Right lobe of liver (tissue), 6 donors: ENCODE results near the gene LPAR2. TPM values are rescaled to one million over a fixed set of nuclear protein-coding genes. Genes with fewer than 3 reads are reported as not detected.

Experiments
- ATAC-seq, 4 donors: fragments of 200-7000 bp; cut with Tn5 transposase; one replicate each; pipeline ENCODE4 v1.9.1; 2020; ENCODE audit warnings: mild to moderate bottlenecking in 4 of 4, moderate library complexity in 4 of 4
- DNase-seq, 3 donors: peaks; one replicate each; pipeline ENCODE4 v3.0.0-alpha.2; 2020
- H3K27ac ChIP-seq, 3 donors: fragments of 200-600 bp; one replicate each; pipeline ENCODE4 v1.8.0; 2022
- H3K27me3 ChIP-seq, 2 donors: fragments of 200-600 bp; one replicate each; pipeline ENCODE4 v1.8.0; 2022
- H3K36me3 ChIP-seq, 4 donors: fragments of 200-600 bp; sonication (generic) in 1 of 4; one replicate each; pipeline versions ENCODE4 v1.5.1 to v1.8.0; 2017 to 2022; ENCODE audit warnings: control low read depth in 1 of 4
- H3K4me1 ChIP-seq, 4 donors: fragments of 200-600 bp; sonication (generic) in 1 of 4; one replicate each; pipeline versions ENCODE4 v1.5.1 to v1.8.0; 2017 to 2022; ENCODE audit warnings: control low read depth in 1 of 4
- H3K4me3 ChIP-seq, 3 donors: fragments of 200-600 bp; one replicate each; pipeline ENCODE4 v1.8.0; 2022
- H3K9me3 ChIP-seq, 4 donors: fragments of 200-600 bp; sonication (generic) in 1 of 4; one replicate each; pipeline versions ENCODE4 v1.5.1 to v1.8.0; 2017 to 2022; ENCODE audit warnings: control low read depth in 1 of 4
- CTCF ChIP-seq, 4 donors: fragments of 200-600 bp in 3 of 4; fragments of 450-650 bp in 1 of 4; IDR thresholded peaks; one replicate each; pipeline versions ENCODE4 v1.5.1 to v1.8.0; 2016 to 2022; ENCODE audit warnings: antibody characterized with exemption in 4 of 4, mild to moderate bottlenecking in 2 of 4
- POLR2A ChIP-seq: fragments of 450-650 bp; IDR thresholded peaks from one replicate; pipeline ENCODE4 v1.6.1; 2017; ENCODE audit warnings: antibody characterized with exemption, mild to moderate bottlenecking
- WGBS: methylation state at CpG from one replicate; pipeline ENCODE4 v1.1.6; 2018; ENCODE audit warnings: low coverage, low lambda C conversion rate; ENCODE audit not compliant: insufficient coverage; ENCODE audit errors: missing lambda C conversion rate; 5-methylcytosine and 5-hydroxymethylcytosine counted together
- intact Hi-C, 2 donors: fragments of 100-400 bp; cut with DNase I; formaldehyde crosslinking; loops; one replicate each; pipeline versions ENCODE4 v1.11.2 to v1.14.1; 2022
- total RNA-seq, 6 experiments: library from RNA; depleted of rRNA in 2 of 6; stranded (reverse); fragments of >200 nt in 2 of 6; fragmentation: NEBNext Ultra II Directional in 3 of 6; extraction: Animal tissue kit (Norgen Biotek cat#: 25700) in 3 of 6; gene quantifications; one replicate each; pipeline versions ENCODE4 v1.1.0 to v1.2.4, GENCODE V29; 2016 to 2023
- donor health status: DM: no; HTN: yes; CAD: no.
- donor health status: DM: no; HTN: no; CAD: no.
- donor health status: DM: no; HTN: no; CAD: no.
- donor health status: DM: no; HTN: yes; CAD: no.
- donor health status: DM: no; HTN: yes; CAD: no.

LPAR2 gene
- total RNA-seq, 6 experiments from 2014 or later, result 1.7 to 2.7 (median 2.2) TPM

DNA sequence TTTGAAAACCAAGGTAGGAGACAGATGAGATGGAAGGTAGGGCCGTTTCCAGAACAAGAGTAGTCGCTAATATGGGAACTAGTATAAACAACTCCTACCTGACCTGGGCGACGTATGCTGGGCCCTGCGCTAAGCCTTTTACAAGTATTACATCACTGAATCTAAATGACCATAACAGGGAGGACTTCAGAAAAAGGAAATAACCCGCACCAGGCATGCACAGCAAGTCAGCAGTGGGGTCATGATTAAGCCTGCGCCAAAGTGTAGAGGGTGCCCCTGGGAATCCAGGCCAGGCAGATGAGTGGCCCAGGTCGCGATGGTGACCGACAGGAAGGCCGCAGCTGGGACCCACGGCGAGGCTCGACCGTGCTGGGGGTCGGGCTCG lies 34.8 kb upstream of the LPAR2 start:
- Histone ChIP-seq H3K36me3 (peaks cover 0 to 17% (median 10%) of the 10 kb centered on the region in 4 donors), H3K4me3 (peak overlapping the region; percentile 91 to 96 (median 91)), H3K27ac (peak overlapping the region in 2 of 3 donors; percentile 95 to 96), H3K4me1 (peaks cover 0 to 10% (median 0%) of the 10 kb centered on the region in 4 donors), H3K27me3 (no peaks in the 10 kb centered on the region), H3K9me3 (no peaks in the 10 kb centered on the region)
- ATAC-seq (no peak), DNase-seq (no peak)
- TF ChIP-seq CTCF (IDR thresholded peaks at IDR 0.05) (no peak), POLR2A (no peak)
- 18% methylated on average over 5 of the region's 17 CpGs for WGBS
- intact Hi-C loops, result no loop called here

- DNase-seq (no peak), ATAC-seq (no peak)
- intact Hi-C loops, result no loop called here
- TF ChIP-seq POLR2A (no peak), CTCF (IDR thresholded peaks at IDR 0.05) (no peak)
- no peaks in the 10 kb centered on the region for H3K9me3 ChIP-seq
- peak overlapping the region; percentile 91 to 96 (median 91) for H3K4me3 ChIP-seq
- peaks cover 0 to 10% (median 0%) of the 10 kb centered on the region in 4 donors for H3K4me1 ChIP-seq
- peaks cover 0 to 22% (median 11%) of the 10 kb centered on the region in 4 donors for H3K36me3 ChIP-seq
- H3K27ac ChIP-seq, result no peak overlapping the region
- WGBS, result 69% methylated on average over 8 of the region's 8 CpGs
- no peaks in the 10 kb centered on the region for H3K27me3 ChIP-seq
Observed at GRCh38 chr19:19662344-19662743, 34.3 kb upstream of the LPAR2 start.

DNA sequence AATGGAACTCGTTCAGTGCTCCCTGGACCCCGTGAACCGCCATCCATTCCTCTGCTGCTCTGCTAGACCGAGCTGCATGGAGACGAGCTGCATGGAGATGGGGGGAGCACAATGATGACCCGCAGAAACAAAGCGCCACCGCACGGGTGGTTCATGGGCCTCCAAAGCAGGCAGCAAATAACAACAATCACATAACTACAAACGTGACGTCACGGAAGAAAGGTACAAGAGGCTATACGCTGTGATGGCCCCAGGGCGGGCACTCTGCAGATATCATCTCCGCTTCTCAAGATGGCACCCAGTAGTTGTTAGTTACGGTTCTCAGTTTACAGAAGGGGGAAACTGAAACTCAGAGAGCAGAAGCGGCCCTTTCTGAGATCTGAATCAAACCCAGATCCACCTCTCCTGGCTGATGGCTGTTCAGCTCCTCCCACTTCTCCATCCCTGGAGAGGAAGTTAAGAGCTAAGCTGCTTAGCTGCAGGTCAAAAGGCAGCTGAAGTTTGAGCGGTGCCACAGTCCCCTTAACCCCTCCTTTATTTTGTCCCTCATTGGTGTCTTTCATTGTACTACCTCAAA lies 33.7 kb upstream of the LPAR2 start:
- intact Hi-C loops, result no loop called here
- WGBS, result 63% methylated on average over 12 of the region's 18 CpGs
- H3K4me1 ChIP-seq, result peaks cover 0 to 10% (median 0%) of the 10 kb centered on the region in 4 donors
- no peaks in the 10 kb centered on the region for H3K9me3 ChIP-seq
- H3K27me3 ChIP-seq, result no peaks in the 10 kb centered on the region
- no peak overlapping the region for H3K27ac ChIP-seq
- no peak for DNase-seq
- peaks cover 0 to 28% (median 14%) of the 10 kb centered on the region in 4 donors for H3K36me3 ChIP-seq
- no peak overlapping the region for H3K4me3 ChIP-seq
- no peak for ATAC-seq
- no peak for TF ChIP-seq POLR2A
- TF ChIP-seq CTCF (IDR thresholded peaks at IDR 0.05), result no peak

GRCh38 chr19:19661141-19661674 lies 33.2 kb upstream of the LPAR2 start:
- H3K4me1 ChIP-seq, result peaks cover 0 to 10% (median 0%) of the 10 kb centered on the region in 4 donors
- intact Hi-C loops, result no loop called here
- H3K4me3 ChIP-seq, result no peak overlapping the region
- 57% methylated on average over 1 of the region's 10 CpGs for WGBS
- peaks cover 0 to 33% (median 15%) of the 10 kb centered on the region in 4 donors for H3K36me3 ChIP-seq
- DNase-seq (no peak), ATAC-seq (no peak)
- TF ChIP-seq POLR2A (no peak), CTCF (IDR thresholded peaks at IDR 0.05) (no peak)
- H3K27me3 ChIP-seq, result no peaks in the 10 kb centered on the region
- H3K9me3 ChIP-seq, result no peaks in the 10 kb centered on the region
- no peak overlapping the region for H3K27ac ChIP-seq
